ENCODE data around the gene FRS3. TPM values are rescaled to one million over a fixed set of nuclear protein-coding genes. Genes with fewer than 3 reads are reported as not detected.

The FRS3 gene
- total RNA-seq, 2 donors from 2014 or later, result 2.6 to 2.9 TPM

DNA sequence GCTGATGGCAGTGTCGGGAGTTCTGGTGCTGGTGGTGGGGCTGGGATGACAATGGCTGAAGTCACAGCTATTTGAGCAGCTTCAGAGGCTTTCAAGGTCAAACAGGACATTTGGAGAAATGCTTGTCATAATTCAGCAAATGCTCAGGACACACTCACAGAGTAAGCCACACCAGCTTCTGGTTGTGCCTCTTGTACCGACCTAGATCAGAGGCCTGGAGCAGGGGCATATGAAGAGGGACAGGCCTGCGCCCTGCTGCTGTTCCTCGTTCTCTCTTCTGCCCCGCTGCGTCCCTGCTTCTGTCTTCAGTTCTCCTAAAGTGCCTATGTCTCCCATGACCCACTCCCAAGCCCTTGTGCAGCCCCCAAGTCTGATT lies 31.6 kb downstream of the FRS3 start:
- no peak for ATAC-seq (replicated peaks)
- Mint-ChIP-seq H3K36me3 (ENCODE audit: low read depth) (no peaks in the 10 kb centered on the region), H3K9me3 (no peaks in the 10 kb centered on the region), H3K4me1 (no peaks in the 10 kb centered on the region), H3K4me3 (no peak overlapping the region), H3K27ac (no peak overlapping the region), H3K27me3 (no peaks in the 10 kb centered on the region)

DNA sequence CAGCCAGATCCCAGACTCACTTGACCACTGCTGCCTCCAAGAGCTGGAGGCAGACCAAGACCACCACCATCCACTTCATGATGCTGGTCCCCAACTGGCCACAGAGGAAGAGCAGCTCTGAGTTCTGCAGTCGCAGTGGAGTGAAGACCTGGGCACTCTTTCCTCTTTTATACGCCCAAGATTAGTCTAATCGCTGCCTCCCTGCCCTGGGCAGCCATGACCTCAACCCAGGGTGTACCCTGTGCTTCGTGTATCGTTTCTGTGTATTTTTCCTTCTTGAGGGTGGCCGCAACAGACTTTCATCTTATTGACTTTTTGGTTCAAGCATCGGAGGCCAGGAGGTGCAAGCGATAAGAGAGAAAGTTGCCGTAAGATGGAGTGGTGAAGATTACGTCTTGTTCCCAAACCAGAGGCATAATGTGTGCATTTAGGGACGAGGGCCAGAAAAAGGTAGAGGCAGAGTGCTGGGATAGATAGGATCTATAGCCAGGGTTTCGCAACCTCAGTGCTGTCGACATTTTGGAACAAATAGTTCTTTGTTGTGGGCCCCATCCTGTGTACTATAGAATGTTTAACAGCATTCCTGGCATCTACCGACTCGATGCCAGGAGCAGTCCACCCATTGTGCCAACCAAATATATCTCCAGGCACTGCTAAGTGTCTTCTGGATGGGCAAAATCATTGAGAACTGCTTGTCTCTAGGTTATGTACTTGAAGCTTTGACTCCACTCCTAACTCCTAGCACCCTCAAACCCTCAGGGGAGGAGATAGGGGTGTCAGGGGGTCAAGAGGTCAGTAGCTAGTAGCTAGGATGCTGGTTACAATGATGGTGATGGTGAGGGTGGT lies 32.2 kb downstream of the FRS3 start, which contains the start of gene PGC:
TSS of gene PGC (minus strand) at position 142 of the 846 bp plus-strand sequence. CDS start at position 79, 63 bp downstream.
- ATAC-seq (replicated peaks), result no peak
- no peak within 1 kb of the TSS for H3K4me3 Mint-ChIP-seq
- H3K27ac Mint-ChIP-seq, result no peak within 1 kb of the TSS
- H3K4me1 Mint-ChIP-seq, result no peaks in the 10 kb centered on the region
- no peaks in the 10 kb centered on the region for H3K9me3 Mint-ChIP-seq
- no peaks in the 10 kb centered on the region for H3K36me3 Mint-ChIP-seq (ENCODE audit: low read depth)
- no peaks in the 10 kb centered on the region for H3K27me3 Mint-ChIP-seq

DNA sequence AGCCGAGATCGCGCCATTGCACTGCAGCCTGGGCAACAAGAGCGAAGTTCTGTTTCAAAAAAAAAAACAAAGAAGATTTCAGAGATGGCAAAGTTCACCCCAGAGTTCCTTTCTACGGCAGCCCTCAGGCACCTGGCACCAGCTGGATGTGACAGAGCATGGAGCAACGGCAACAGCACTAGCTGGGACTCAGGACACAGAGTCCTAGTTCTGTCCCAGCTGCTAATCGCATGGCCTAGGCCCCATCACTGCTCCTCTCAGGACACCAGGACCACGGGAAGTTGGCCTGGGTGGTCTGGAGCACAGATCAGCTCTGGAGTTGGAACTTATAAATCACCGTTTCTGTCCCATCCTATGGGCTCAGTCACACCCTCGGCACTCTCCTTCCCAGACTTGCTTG lies 33.6 kb downstream of the FRS3 start:
- ATAC-seq (replicated peaks), result no peak
- Mint-ChIP-seq H3K27me3 (no peaks in the 10 kb centered on the region), H3K9me3 (no peaks in the 10 kb centered on the region), H3K4me1 (no peaks in the 10 kb centered on the region), H3K36me3 (ENCODE audit: low read depth) (no peaks in the 10 kb centered on the region), H3K27ac (no peak overlapping the region), H3K4me3 (no peak overlapping the region)

DNA sequence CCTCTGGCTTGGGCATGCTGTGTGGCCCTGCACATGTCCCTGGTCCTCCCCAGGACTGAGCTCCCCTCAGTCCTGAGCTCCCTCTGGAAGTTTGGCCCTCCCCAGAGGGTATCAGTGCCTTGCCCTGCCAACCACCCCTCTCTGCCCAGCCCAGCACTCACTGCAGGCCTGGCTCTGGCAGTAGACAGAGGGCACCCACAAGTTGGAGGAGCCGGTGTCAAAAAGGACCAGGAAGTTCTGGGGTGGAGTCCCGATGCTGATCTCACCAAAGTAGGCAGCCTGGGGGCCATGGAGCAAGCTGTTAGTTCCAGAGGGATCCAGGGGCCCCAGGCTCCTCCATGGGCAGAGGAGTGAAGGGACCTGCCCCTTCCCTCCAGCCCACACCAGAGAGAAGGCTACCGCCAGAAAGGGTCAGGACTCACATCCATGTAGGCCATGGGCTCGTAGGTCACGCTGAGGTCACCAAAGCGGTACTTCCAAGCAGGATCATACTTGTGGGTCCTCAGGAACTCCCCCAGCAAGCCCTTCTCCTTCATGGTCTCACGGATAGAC lies 35.4 kb downstream of the FRS3 start:
- Mint-ChIP-seq H3K27me3 (no peaks in the 10 kb centered on the region), H3K4me1 (no peaks in the 10 kb centered on the region), H3K36me3 (ENCODE audit: low read depth) (no peaks in the 10 kb centered on the region), H3K9me3 (no peaks in the 10 kb centered on the region), H3K27ac (no peak overlapping the region), H3K4me3 (no peak overlapping the region)
- ATAC-seq (replicated peaks), result no peak

DNA sequence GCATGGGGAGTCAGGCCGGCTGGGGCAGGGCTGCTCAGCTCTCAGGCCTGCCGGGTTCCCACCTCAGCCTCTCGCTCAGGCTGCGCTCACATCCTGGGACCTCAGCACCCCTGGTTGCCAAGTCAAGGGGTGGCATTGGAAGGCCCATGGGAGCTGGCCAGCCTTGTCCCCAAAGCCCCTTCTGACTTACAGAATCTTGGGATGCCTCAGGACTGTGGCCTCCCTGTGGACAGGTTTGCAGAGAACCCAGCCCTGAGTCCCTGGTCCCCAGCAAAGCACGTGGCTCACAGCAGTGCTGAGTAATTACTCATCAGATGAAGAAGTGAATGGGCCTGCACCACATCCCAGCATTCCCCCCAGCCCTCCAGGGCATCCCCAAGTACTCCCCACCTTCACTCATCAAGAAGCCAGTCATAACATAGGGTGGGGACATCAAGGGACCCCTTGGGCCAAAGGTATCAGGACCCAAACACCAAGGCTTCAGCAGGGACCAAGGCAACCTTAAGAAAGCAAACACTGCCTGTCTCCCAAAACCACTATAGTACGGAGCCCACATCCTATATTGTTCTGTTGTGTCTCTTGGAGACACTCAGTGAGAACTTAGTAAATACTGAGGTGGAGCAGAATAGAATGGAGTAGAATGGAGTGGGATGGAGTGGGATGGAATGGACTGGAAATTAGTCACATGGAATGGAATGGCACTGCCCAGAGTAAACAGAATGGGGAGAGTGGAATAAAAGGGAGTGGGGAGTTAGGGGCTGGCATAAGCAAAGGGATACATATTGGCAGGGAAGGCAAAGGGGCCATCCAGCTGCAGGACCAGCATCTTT lies 36.1 kb downstream of the FRS3 start:
- no peaks in the 10 kb centered on the region for H3K36me3 Mint-ChIP-seq (ENCODE audit: low read depth)
- H3K27ac Mint-ChIP-seq, result no peak overlapping the region
- H3K4me3 Mint-ChIP-seq, result no peak overlapping the region
- H3K4me1 Mint-ChIP-seq, result no peaks in the 10 kb centered on the region
- no peaks in the 10 kb centered on the region for H3K9me3 Mint-ChIP-seq
- ATAC-seq (replicated peaks), result no peak
- H3K27me3 Mint-ChIP-seq, result no peaks in the 10 kb centered on the region

DNA sequence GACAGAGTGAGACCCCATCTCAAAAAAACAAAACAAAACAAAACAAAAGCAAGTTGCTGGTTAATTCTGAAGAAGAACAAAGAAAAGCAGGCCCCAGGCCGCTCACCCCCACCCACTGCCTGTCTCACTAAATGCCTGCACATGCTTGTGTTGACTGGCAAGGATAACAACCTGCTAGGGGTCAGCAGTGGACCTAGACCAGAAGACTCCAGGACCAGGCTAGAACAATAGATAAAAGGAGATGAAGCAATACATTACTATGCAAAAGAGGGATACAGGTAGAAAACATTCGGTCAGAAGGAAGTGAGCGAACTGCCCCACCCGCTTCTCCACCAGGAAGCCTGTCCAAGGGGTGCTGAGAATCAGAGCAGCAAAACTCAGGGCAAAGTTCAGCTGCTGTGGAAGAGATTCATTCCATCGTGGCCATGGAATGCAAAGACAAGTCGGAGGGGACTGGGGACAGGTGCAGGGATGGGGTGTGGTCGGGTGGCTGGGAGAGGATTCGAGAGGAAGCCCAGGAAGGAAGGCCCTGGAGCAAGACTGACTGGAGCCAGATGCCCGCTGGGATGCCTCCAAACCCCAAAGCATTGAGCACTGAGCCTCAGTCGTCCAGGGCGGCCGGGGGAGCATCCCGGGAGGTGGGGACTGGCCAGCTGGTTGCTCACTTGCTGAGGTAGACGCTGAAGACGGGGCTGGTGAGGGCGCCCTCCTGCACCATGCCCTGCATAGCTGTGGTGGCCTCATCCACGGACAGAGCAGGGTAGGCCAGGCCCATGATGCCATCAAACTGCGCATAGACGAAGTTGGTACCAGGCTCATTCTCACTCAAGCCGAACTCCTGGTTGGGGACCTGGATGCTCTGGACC lies 37.8 kb downstream of the FRS3 start:
- Mint-ChIP-seq H3K9me3 (no peaks in the 10 kb centered on the region), H3K36me3 (ENCODE audit: low read depth) (no peaks in the 10 kb centered on the region), H3K27ac (no peak overlapping the region), H3K27me3 (no peaks in the 10 kb centered on the region), H3K4me1 (no peaks in the 10 kb centered on the region), H3K4me3 (no peak overlapping the region)
- no peak for ATAC-seq (replicated peaks)

DNA sequence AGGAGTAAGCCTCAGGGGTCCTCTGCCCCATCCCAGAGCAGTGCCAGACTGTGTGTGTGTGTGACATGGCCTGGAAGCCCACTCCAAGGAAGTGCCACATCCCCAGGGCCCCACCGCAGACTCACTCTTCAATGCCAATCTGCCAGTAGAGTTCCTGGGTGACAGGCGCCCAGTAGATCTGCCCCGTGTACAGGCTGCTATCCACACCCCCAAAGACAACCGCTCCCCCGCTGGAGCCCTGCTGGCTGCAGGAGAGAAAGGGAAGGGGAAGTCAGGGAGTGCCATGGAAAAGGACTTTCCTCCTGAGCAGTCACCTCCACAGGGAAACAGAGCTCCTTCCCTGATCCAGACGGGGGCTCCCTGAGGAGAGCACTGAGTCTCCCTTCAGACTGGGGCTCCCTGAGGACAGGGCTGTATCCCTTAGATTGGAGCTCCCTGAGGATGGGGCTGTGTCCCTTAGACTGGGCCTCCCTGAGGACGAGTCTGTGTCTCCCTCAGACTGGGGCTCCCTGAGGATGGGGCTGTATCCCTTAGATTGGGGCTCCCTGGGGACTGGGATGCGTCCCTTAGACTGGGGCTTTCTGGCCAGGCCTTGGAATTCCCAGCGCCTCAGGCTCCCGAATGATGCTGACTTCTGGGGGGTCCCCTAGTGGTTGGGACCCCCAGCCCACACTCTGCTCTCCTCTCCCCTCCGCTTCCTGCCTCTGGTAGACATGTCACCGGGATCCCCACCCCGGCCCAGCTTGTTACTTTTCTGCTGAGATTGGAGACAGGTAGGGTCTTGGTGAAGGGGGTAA lies 39.1 kb downstream of the FRS3 start:
- Mint-ChIP-seq H3K27me3 (no peaks in the 10 kb centered on the region), H3K4me1 (no peaks in the 10 kb centered on the region), H3K36me3 (ENCODE audit: low read depth) (no peaks in the 10 kb centered on the region), H3K4me3 (no peak overlapping the region), H3K27ac (no peak overlapping the region), H3K9me3 (no peaks in the 10 kb centered on the region)
- ATAC-seq (replicated peaks), result no peak

DNA sequence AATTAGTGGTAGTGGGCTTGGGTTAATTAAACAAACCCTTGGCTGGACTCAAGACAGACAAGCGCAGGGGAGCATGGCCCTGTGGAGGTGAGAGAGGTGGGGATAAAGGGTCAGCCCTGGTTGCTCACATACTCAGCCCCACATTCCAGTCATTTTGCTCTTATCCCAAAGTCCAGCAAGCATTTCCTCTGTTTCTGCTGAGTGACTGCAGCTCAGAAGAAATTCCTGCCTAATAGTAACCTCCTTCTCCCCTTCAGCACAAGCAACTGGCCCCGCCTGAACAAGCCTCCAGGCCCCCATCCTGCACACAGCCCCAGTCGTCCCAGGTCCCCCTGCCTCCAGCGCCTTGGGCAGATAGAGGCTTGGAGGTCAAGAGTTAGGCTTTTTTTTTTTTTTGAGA lies 40.7 kb downstream of the FRS3 start:
- Mint-ChIP-seq H3K4me1 (no peaks in the 10 kb centered on the region), H3K27ac (no peak overlapping the region), H3K9me3 (no peaks in the 10 kb centered on the region), H3K36me3 (ENCODE audit: low read depth) (no peaks in the 10 kb centered on the region), H3K4me3 (no peak overlapping the region), H3K27me3 (no peaks in the 10 kb centered on the region)
- no peak for ATAC-seq (replicated peaks)

DNA sequence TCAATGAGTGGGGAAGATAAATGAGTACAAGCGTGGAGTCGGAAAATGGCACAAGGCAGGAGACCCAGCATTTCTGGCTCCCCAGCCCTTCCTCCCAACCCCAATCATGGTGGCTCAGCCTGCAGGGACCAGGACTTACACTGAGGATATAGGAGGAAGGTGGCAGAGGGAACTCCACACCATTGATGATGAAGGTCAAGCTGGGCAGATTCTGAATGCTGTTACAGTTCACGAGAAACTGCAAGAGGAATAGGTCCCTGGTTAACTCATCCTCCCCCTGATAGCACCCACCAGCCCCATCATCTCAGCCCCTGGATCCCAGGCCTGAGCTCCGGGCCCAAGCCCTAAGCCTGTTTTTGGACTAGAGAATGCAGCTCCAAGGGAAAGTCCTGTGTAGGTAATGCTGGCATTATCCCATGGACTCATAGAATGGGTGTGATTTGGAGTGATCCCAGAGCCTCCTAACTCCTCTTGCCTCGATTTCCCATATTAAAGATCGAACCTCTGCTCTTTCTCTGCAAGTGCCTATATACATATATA lies 42.0 kb downstream of the FRS3 start:
- Mint-ChIP-seq H3K9me3 (no peaks in the 10 kb centered on the region), H3K27ac (no peak overlapping the region), H3K4me1 (peaks cover 1% of the 10 kb centered on the region), H3K27me3 (no peaks in the 10 kb centered on the region), H3K36me3 (ENCODE audit: low read depth) (no peaks in the 10 kb centered on the region), H3K4me3 (no peak overlapping the region)
- ATAC-seq (replicated peaks), result no peak

DNA sequence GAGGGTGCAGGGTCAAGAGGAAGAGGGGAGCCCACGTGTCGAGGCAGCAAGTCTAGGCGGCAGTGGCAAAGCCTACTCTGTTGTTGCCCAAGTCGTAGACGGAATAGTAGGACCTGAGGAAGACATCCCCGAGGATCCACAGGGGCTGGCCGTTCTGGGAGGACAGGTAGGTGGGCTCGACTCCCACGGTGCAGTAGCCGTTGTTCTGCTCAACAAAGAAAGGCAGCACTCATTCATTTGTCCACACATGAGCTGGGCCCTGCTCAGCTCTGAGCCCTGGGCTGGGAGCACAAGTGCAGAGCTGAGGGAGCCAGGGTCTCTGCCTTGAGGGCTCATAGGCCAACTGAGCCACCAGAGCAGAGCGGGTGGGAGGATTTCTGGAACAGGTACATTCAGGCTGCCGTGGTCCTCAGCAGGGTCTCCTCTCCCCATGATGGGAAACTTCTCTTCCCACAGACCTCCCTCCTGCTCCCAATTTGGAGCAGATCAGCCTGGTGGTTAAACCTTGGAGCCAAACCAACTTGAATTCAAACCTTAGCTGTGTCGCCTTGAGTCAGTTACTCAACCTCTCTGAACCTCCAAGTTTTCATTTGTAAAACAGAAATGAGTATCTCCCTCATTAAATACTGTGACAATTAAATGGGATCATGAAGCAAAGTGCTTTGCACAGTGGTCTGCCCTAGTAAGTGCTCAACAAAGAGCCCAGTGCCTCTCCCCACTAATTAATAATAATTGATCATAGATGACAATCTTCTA lies 42.7 kb downstream of the FRS3 start:
- Mint-ChIP-seq H3K4me1 (peaks cover 6% of the 10 kb centered on the region), H3K27ac (no peak overlapping the region), H3K9me3 (no peaks in the 10 kb centered on the region), H3K27me3 (no peaks in the 10 kb centered on the region), H3K36me3 (ENCODE audit: low read depth) (no peaks in the 10 kb centered on the region), H3K4me3 (no peak overlapping the region)
- no peak for ATAC-seq (replicated peaks)

DNA sequence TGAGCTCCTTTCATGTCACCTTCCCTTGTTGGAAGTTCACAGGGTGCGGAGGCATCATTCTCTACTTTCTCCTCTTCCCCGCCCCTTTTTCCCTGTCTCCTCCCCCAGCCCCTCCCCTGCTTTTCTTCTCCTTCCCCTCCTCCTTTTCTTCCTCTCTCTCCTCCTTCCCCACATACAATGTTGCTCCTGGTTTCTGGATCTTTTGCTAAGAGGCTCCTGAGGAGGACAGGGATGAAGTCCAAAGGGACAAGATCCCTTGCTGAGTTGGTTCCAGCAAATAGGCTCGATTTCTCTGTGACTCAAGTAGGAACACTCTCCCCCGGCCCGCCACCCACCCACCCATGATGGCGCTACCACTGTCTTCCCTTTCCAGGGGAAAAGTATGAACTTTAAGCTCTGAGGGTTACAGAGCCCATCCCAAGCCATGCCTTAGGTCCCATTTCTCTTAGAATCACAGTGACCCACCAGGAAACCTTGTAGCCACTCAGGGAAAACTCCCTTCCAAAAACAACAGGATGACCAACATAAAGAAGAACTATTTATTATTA lies 43.4 kb downstream of the FRS3 start:
- no peaks in the 10 kb centered on the region for H3K27me3 Mint-ChIP-seq
- peaks cover 6% of the 10 kb centered on the region for H3K4me1 Mint-ChIP-seq
- ATAC-seq (replicated peaks), result no peak
- no peaks in the 10 kb centered on the region for H3K36me3 Mint-ChIP-seq (ENCODE audit: low read depth)
- peak overlapping the region; percentile 60 for H3K4me3 Mint-ChIP-seq
- H3K9me3 Mint-ChIP-seq, result no peaks in the 10 kb centered on the region
- no peak overlapping the region for H3K27ac Mint-ChIP-seq

DNA sequence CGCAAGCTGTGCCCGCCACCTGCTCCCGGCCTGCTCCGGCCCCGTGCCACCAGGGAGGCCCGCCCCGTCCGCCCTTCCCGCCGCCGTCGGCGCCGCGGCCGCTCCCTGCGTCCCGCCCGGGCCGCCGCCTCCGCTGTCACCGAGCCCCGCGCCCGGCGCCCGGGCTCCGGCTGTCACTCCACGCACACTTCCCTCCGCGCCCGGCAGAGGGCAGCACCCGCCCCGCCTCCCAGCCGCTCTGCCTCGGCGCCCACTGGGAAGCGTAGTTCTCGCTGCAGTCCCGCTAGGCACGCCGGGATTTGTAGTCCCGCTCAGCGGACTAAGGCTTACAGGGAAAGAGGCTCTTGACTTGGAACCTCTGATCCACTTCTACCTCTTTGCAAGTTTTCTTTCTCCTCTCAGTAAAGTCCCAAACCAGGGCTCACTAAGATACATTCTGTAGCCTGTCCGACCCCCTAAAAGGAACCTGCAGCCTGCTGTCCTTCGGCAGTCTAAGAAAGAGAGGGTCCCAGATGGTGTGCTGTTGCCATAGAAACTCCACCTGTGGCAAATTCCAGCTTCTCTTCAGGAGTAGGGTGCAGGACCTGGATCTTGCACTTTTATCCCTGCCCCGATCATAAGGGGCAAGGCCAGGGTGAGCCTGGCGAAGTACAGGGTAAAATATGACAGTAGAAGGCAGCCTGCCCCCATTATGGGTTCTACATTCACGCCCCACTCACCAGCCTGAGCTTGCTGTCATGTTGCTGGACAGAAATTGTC lies 44.1 kb downstream of the FRS3 start, which contains the start of gene TFEB:
TSS of gene TFEB (minus strand) at position 182 of the 759 bp plus-strand sequence. CDS start 44,395 bp downstream, outside the sequence.
- Mint-ChIP-seq H3K4me1 (peaks cover 10% of the 10 kb centered on the region), H3K4me3 (peak within 1 kb of the TSS; percentile 80), H3K27me3 (no peaks in the 10 kb centered on the region), H3K9me3 (no peaks in the 10 kb centered on the region), H3K36me3 (ENCODE audit: low read depth) (no peaks in the 10 kb centered on the region), H3K27ac (no peak within 1 kb of the TSS)
- ATAC-seq (replicated peaks), result peak; percentile 81
